Right lobe of liver (tissue), 4 donors: Measurements from ENCODE around the gene ZBTB16.

ENCODE experiments used
- CTCF ChIP-seq, 4 donors: fragments of 200-600 bp in 3 of 4; fragments of 450-650 bp in 1 of 4; IDR thresholded peaks; one replicate each; pipeline versions ENCODE4 v1.5.1 to v1.8.0; 2016 to 2022; ENCODE audit warnings: antibody characterized with exemption in 4 of 4, mild to moderate bottlenecking in 2 of 4
- POLR2A ChIP-seq: fragments of 450-650 bp; IDR thresholded peaks from one replicate; pipeline ENCODE4 v1.6.1; 2017; ENCODE audit warnings: antibody characterized with exemption, mild to moderate bottlenecking
- donor health status: DM: no; HTN: no; CAD: no.
- donor health status: DM: no; HTN: no; CAD: no.
- donor health status: DM: no; HTN: yes; CAD: no.

GRCh38 chr11:114131461-114131864 lies 72.0 kb downstream of the ZBTB16 start:
- TF ChIP-seq CTCF (IDR thresholded peaks at IDR 0.05) (no peak), POLR2A (no peak)
